Forelimb muscle (tissue), 1 donor: Measurements from ENCODE around the gene KCNN3. TPM values are rescaled to one million over a fixed set of nuclear protein-coding genes. Genes with fewer than 3 reads are reported as not detected.

Source experiments
- DNase-seq: peaks from one replicate; pipeline ENCODE4 v3.0.0-alpha.2; 2013; ENCODE audit warnings: low read depth
- polyA plus RNA-seq: library from polyadenylated mRNA; unstranded; fragments of 120-200 nt; gene quantifications from one replicate; pipeline ENCODE4 v1.2.1, GENCODE V29; 2013; ENCODE audit not compliant: insufficient read length

Gene KCNN3
- polyA plus RNA-seq, 1 donor, result 10.1 TPM

- no peak for DNase-seq
Observed at GRCh38 chr1:154861607-154862094, 8.4 kb downstream of the KCNN3 start.

GRCh38 chr1:154860156-154860870, 9.8 kb downstream of the KCNN3 start:
- no peak for DNase-seq

GRCh38 chr1:154859786-154860155, 10.3 kb downstream of the KCNN3 start:
- DNase-seq, result no peak

GRCh38 chr1:154859151-154859785, 10.8 kb downstream of the KCNN3 start:
- no peak for DNase-seq

DNA sequence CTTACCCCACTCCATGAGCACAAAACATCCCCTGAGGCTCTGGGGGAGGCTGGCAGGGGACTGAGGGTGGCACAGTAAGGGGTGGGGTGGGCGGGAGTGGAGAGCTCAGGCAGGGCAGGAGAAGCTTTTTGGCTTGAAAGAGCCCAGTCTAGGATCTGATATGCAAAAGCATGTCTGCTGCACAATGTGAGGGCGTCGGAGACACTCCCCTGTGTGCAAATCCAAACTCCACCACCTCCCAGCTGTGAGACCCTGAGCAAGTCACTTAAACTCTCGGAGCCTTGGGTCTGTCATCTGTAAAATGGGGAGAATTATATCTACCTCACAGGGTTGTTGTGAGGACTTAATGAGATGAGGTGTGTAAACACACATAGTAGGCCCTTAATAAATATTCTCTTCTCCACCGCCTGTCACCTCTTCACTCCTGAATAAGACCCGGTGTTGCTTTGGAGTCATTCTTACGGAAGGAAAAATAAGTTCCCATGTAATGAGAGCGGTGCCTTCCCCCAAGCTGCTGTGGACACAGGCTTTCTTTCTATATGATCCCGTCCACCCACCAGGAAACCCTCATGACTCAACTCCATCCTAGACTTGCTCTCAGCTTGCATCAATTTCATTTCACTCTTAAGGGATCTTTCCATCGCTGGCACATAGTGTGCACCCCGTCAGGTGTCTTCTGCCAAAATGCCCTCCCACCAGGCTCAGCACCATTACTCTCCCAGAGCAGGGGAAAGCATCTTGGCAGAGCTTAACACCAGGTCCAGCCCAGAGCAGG, 12.5 kb downstream of the KCNN3 start:
- DNase-seq, result no peak

DNA sequence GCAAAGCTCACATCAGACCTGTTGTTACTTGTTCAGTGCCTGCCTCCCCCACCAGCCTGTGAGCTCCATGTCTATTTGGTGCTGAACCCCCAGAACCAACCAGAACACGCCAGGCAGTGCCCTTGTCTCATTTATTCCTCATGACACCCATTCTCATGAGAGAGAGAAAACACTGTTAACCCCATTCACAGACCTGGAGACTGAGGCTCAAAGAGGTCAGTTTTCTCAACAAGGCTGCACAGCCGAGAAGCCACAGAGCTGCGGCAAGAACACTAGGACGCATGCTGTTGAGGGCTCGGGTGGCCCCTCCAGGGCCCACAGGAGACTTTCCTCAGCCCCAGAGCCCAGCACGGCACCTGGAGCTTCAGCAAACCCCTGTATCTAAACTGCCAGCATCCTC, 13.1 kb downstream of the KCNN3 start:
- no peak for DNase-seq

- DNase-seq, result no peak
Observed at GRCh38 chr1:154856544-154856943, 13.5 kb downstream of the KCNN3 start.

DNA sequence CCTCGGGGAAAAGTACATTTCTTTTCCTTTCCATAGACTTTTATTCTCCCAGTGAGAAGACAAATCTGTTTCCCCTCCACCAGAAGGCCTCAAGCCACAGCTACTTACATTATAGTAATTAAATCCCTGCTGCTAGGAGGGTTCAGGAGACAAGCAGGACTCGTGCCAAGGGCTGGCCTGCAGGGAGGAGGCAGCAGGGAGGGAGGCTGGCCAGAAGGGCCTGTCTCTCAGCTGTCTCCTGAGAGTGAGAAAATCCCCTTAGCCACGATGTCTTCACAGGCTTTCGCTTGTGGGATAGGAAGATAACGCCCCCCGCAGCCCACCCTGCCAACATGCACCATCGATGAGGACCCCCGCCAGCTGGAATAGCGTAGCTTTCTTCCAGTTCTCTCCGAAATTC, 14.0 kb downstream of the KCNN3 start:
- no peak for DNase-seq

DNA sequence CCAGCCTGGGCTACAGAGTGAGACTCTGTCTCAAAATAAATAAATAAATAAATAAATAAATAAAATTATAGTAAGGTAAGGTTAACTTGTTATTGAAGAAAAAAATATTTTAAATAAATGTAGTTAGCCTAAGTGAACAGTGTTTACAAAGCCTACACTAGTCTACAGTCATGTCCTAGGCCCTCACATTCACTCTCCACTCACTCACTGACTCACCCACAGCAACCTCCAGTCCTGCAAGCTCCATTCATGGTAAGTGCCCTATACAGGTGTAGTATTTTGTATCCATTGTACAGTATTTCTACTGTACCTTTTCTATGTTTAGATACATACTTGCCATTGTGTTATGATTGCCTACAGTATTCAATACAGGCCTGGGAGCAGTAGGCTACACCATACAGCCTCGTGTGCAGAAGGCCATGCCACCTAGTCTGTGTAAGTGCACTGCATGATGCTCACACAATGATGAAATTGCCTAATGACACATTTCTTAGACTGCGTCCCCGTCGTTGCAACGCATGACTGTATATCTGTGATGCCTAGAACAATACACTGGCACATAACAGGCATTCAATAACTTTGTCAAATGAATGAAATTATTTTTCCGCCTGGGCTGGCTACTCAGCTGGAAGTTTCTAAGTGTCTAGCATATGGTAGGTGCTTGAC, 14.8 kb downstream of the KCNN3 start:
- no peak for DNase-seq

DNA sequence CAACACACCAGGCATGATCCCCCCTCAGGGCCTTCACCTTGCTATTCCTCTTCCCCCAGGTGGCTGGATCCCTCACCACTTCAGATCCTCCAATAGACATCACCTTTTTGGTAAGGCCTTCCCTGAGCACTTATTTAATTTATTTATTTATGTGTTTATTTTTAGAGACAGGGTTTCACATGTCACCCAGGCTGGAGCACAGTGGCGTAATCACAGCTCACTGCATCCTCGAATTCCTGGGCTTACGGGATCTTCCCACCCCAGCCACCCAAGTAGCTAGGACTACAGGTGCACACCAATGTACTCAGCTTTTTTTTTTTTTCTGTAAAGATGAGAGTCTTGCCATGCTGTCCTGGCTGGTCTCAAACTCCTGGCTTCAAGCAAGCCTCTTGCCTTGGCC, 17.2 kb downstream of the KCNN3 start:
- no peak for DNase-seq

DNA sequence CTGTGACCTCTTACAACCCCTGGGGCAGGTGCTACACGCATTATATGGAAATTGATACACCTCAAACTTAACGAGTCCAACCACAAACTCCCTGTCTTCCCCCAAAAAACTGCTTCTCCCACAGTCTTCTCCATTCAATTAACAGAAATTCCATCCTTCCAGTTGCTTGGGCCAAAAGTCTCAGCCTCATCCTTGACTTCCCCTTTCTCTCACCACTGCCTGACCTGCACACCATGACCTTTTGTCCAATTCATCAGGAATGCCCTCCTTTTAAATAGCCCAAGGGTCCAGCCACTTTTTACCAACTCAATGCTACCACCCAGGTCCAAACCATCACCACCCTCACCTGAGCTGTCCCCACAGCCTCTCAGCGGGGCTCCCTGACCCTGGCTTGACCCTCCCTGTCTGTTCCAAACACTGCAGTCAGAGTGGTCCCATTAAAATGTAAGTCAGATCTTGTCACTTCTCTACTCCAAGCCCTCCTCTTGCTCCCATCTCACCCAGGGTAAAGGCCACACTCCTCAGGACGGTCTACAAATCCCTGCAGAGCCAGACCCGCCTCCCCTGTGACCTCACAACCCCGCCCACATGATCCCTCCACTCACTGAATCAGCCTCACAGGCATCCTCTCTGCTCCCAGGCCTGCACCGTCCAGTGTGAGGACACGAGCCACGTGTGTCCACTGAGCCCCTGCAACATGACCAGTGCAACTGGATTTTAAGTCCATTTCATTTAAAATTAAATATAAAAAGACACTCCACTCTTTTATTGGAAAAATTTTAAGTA, 18.5 kb downstream of the KCNN3 start:
- DNase-seq, result no peak

GRCh38 chr1:154849645-154850131, 20.4 kb downstream of the KCNN3 start:
- no peak for DNase-seq

GRCh38 chr1:154848983-154849382, 21.1 kb downstream of the KCNN3 start:
- DNase-seq, result no peak

- DNase-seq, result no peak
Observed at GRCh38 chr1:154847891-154848290, 22.2 kb downstream of the KCNN3 start.

DNA sequence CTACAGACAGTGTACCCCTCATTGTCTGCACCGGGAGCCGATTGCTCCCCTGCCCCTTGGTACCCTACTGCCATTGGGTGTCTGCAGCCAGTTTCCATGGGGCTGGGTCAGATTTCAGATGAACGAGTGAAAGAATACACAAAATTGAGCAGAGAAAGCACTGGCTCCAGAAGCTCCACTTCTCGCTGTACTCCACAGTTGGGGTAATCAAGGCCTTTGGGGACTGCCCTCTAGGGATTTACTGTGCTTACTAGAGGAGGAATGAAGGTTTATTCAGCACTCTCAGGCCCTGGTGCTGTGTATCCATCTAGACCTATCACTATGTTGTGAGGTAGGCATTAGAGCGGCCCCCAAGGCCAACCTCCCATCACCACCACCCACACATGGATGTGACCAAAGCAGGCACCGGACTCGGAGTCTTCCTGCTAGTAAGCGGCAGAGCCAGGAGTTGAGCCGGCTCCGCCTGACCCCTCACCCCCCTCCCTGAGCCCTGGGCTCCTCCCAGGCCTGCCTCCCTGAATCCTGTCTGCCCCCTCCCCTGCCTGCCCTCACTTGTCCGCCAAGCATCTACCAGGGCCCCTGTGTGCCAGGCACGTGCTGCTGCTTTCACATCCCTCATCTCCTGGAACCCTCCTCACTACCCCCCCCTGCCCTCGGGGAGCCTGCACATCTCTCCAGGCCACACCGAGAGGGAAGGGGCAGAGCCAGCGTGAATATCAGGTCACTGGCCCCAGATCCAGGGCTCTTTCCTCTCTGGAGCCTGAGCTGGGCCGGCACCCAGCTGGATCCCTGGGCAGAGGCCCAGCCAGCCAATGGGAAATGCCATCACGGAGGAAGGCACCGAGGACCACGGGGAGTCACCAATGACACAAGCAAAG, 23.3 kb downstream of the KCNN3 start:
- DNase-seq, result no peak

GRCh38 chr1:154845879-154846278, 24.2 kb downstream of the KCNN3 start:
- no peak for DNase-seq

DNA sequence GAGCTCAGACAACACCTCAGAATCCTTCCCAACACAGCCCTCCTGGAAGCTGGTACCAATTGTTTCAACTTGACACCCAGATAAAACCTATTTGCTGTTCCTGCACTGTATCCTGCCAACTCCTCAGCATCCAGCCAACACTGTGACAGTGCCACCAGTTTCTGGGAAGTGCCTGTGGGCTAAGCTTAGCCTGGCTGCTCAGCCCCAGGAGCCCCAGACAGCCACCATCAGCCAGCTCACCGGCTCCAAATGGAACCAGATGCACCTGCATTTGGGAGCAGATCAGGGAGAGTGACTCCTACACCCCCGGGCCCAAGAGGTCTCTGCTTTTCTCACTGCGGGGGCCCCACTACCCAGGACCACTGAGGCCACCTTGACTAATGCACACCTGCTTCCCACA, 24.9 kb downstream of the KCNN3 start:
- no peak for DNase-seq

DNA sequence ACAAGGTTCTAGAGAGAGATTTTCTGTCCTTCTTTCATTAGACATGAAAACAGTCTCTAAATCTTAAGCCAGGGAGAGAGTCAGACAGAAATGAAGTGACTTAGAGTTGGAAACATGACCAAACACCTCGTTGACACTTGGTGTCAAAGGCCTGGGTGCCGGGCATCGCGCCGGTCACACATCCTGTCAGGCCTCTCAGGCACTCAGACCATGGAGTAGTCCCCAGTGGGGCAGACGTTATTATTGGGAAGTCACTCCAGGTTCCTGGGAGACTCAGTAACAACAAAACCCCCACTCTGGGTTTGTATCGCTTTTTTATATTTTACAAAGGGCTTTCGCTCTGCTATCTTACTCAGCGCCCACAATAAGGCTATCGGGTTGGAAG, 25.8 kb downstream of the KCNN3 start:
- no peak for DNase-seq

DNA sequence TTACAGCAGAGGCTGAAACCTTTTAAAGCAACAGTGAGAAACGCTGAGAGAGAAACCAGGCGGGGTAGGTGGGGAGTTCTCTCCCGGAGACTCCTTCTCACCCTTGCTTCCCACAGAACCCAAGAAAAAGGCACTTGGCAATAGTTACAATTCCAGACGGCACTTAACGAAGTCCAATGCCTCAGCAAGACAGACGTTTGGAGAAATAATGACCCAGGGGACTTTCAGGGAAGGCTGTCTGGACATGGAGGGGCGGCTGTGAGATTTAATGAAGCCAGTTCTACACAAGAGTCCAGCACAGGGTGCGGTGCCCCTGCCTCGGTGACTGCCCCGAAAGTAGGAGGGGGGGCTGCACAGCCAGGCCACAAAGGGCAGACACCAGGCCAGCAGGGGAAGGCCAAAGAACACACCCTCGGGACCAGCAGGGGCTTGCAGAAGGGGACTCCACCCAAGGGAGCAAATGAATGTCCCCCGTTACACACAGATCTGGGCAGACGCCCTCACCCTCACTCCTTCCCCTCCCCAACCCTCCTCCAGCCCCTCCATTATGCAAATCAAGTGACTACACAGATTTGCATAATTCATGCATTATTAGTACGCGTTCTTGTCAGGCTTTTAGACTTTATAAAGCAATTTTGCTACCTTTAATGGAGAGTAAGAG, 26.3 kb downstream of the KCNN3 start:
- DNase-seq, result no peak

GRCh38 chr1:154842635-154843034, 27.4 kb downstream of the KCNN3 start:
- no peak for DNase-seq
